Astrocyte (in vitro differentiated cells and primary cell): ENCODE data around the gene CCDC87. TPM values are rescaled to one million over a fixed set of nuclear protein-coding genes. Genes with fewer than 3 reads are reported as not detected.

Source experiments
- DNase-seq: peaks from one replicate; pipeline ENCODE4 v3.0.0-alpha.2; 2010; ENCODE audit warnings: low read depth
- FAIRE-seq: peaks from 2 replicates; lab custom pipeline; 2011; peaks lifted over from hg19 to GRCh38; lab: Jason Lieb, UNC
- H2AFZ ChIP-seq: 2 replicates; pipeline ENCODE4 v1.6.0; 2012; ENCODE audit warnings: low read depth, low read length, inconsistent platforms
- H3K27ac ChIP-seq: 2 replicates; pipeline ENCODE4 v1.5.1; 2011; ENCODE audit warnings: low read depth, low read length, inconsistent platforms
- H3K27me3 ChIP-seq: 2 replicates; pipeline ENCODE4 v1.6.0; 2011; ENCODE audit warnings: low read length, inconsistent platforms; ENCODE audit not compliant: insufficient read depth
- H3K36me3 ChIP-seq: 2 replicates; pipeline ENCODE4 v1.5.1; 2011; ENCODE audit warnings: low read length, inconsistent platforms; ENCODE audit not compliant: insufficient read depth
- H3K4me1 ChIP-seq: 2 replicates; pipeline ENCODE4 v1.5.1; 2011; ENCODE audit warnings: low read length, inconsistent platforms; ENCODE audit not compliant: insufficient read depth
- H3K4me2 ChIP-seq: 2 replicates; pipeline ENCODE4 v1.6.0; 2012; ENCODE audit warnings: low read length, inconsistent platforms
- H3K4me3 ChIP-seq: 2 replicates; pipeline ENCODE4 v1.5.1; 2011; ENCODE audit warnings: low read depth, mild to moderate bottlenecking, low read length, inconsistent platforms; ENCODE audit not compliant: insufficient read depth
- H3K79me2 ChIP-seq: 2 replicates; pipeline ENCODE4 v1.6.0; 2012; ENCODE audit warnings: mild to moderate bottlenecking, low read length, inconsistent platforms; ENCODE audit not compliant: insufficient read depth
- H3K9ac ChIP-seq: 2 replicates; pipeline ENCODE4 v1.6.0; 2012; ENCODE audit warnings: mild to moderate bottlenecking, low read length, inconsistent platforms
- H3K9me3 ChIP-seq: 2 replicates; pipeline ENCODE4 v1.5.1; 2012; ENCODE audit warnings: low read depth, mild to moderate bottlenecking, low read length, inconsistent platforms; ENCODE audit not compliant: insufficient read depth
- H4K20me1 ChIP-seq: 2 replicates; pipeline ENCODE4 v1.6.0; 2012; ENCODE audit warnings: low read length, inconsistent platforms; ENCODE audit not compliant: insufficient read depth
- H3K27ac Mint-ChIP-seq: one replicate; pipeline ENCODE4 v1.8.0; 2021; ENCODE audit warnings: mild to moderate bottlenecking, mixed read lengths; ENCODE audit not compliant: unreplicated experiment
- H3K27me3 Mint-ChIP-seq: one replicate; pipeline ENCODE4 v1.8.0; 2021; ENCODE audit warnings: low read depth, mixed read lengths; ENCODE audit not compliant: unreplicated experiment
- H3K36me3 Mint-ChIP-seq: one replicate; pipeline ENCODE4 v1.8.0; 2021; ENCODE audit warnings: low read depth, mixed read lengths; ENCODE audit not compliant: unreplicated experiment
- H3K4me1 Mint-ChIP-seq: one replicate; pipeline ENCODE4 v1.8.0; 2021; ENCODE audit warnings: low read depth, mixed read lengths; ENCODE audit not compliant: unreplicated experiment
- H3K4me3 Mint-ChIP-seq: one replicate; pipeline ENCODE4 v1.8.0; 2021; ENCODE audit warnings: mild to moderate bottlenecking, moderate library complexity, mixed read lengths; ENCODE audit not compliant: unreplicated experiment
- H3K9me3 Mint-ChIP-seq: one replicate; pipeline ENCODE4 v1.8.0; 2021; ENCODE audit warnings: mild to moderate bottlenecking, mixed read lengths; ENCODE audit not compliant: unreplicated experiment
- CTCF ChIP-seq: IDR thresholded peaks from 2 replicates; pipeline ENCODE4 v1.5.1; 2011; ENCODE audit warnings: low read depth, mild to moderate bottlenecking, inconsistent platforms, low read length, moderate library complexity; ENCODE audit not compliant: insufficient read depth
- EZH2 ChIP-seq: IDR thresholded peaks from 2 replicates; pipeline ENCODE4 v1.6.1; 2012; ENCODE audit warnings: mild to moderate bottlenecking, low read length, inconsistent platforms; ENCODE audit not compliant: insufficient read depth
- total RNA-seq: library from RNA; stranded (reverse); gene quantifications from 2 replicates; pipeline ENCODE4 v1.2.1, GENCODE V29; 2021

Gene CCDC87
- total RNA-seq, 1 donor from 2014 or later, result 0.34 TPM

- Mint-ChIP-seq H3K4me1 (peaks cover 14% of the 10 kb centered on the region), H3K27me3 (peaks cover 23% of the 10 kb centered on the region), H3K27ac (peak overlapping the region; percentile 64), H3K4me3 (no peak overlapping the region), H3K36me3 (no peaks in the 10 kb centered on the region), H3K9me3 (peaks cover 3% of the 10 kb centered on the region)
- Histone ChIP-seq H3K27me3 (peaks cover 6% of the 10 kb centered on the region), H4K20me1 (no peaks in the 10 kb centered on the region), H3K9me3 (no peaks in the 10 kb centered on the region), H3K4me3 (no peak overlapping the region), H3K27ac (no peak overlapping the region), H3K4me1 (peaks cover 9% of the 10 kb centered on the region), H3K36me3 (no peaks in the 10 kb centered on the region), H3K79me2 (no peaks in the 10 kb centered on the region), H3K9ac (no peak overlapping the region), H3K4me2 (no peak overlapping the region), H2AFZ (no peak overlapping the region)
- TF ChIP-seq CTCF (no peak), EZH2 (no peak)
- DNase-seq, result no peak
- no peak for FAIRE-seq
Observed at GRCh38 chr11:66566221-66566620, 26.6 kb downstream of the CCDC87 start.

GRCh38 chr11:66564984-66565383 is 27.9 kb downstream of the CCDC87 start:
- Mint-ChIP-seq H3K4me3 (no peak overlapping the region), H3K27me3 (peaks cover 28% of the 10 kb centered on the region), H3K9me3 (peaks cover 3% of the 10 kb centered on the region), H3K27ac (peak overlapping the region; percentile 66), H3K4me1 (peaks cover 5% of the 10 kb centered on the region), H3K36me3 (no peaks in the 10 kb centered on the region)
- H3K9ac ChIP-seq, result no peak overlapping the region
- no peaks in the 10 kb centered on the region for H3K79me2 ChIP-seq
- TF ChIP-seq EZH2 (no peak), CTCF (no peak)
- no peak overlapping the region for H2AFZ ChIP-seq
- H3K4me1 ChIP-seq, result peaks cover 9% of the 10 kb centered on the region
- no peak overlapping the region for H3K27ac ChIP-seq
- H3K36me3 ChIP-seq, result no peaks in the 10 kb centered on the region
- FAIRE-seq, result no peak
- no peaks in the 10 kb centered on the region for H3K9me3 ChIP-seq
- H3K27me3 ChIP-seq, result no peaks in the 10 kb centered on the region
- no peak overlapping the region for H3K4me3 ChIP-seq
- no peak overlapping the region for H3K4me2 ChIP-seq
- no peak for DNase-seq
- H4K20me1 ChIP-seq, result no peaks in the 10 kb centered on the region

- Histone ChIP-seq H3K27me3 (no peaks in the 10 kb centered on the region), H3K9me3 (no peaks in the 10 kb centered on the region), H2AFZ (no peak overlapping the region), H3K9ac (no peak overlapping the region), H3K36me3 (no peaks in the 10 kb centered on the region), H3K4me3 (no peak overlapping the region), H4K20me1 (no peaks in the 10 kb centered on the region), H3K4me1 (peaks cover 9% of the 10 kb centered on the region), H3K27ac (no peak overlapping the region), H3K79me2 (no peaks in the 10 kb centered on the region), H3K4me2 (no peak overlapping the region)
- Mint-ChIP-seq H3K4me1 (peaks cover 5% of the 10 kb centered on the region), H3K27ac (peak overlapping the region; percentile 66), H3K9me3 (peaks cover 3% of the 10 kb centered on the region), H3K27me3 (peaks cover 26% of the 10 kb centered on the region), H3K36me3 (no peaks in the 10 kb centered on the region), H3K4me3 (no peak overlapping the region)
- no peak for FAIRE-seq
- TF ChIP-seq CTCF, result no peak
- no peak for TF ChIP-seq EZH2
- no peak for DNase-seq
Observed at GRCh38 chr11:66564538-66564937, 28.3 kb downstream of the CCDC87 start.
